Fibroblast of skin of back (primary cell): Measurements from ENCODE around the gene YIF1A.

Source experiments
- DNase-seq: peaks from one replicate; pipeline ENCODE4 v3.0.0-alpha.2; 2013

The YIF1A gene

GRCh38 chr11:66243782-66244535 lies 45.0 kb downstream of the YIF1A start:
- no peak for DNase-seq

DNA sequence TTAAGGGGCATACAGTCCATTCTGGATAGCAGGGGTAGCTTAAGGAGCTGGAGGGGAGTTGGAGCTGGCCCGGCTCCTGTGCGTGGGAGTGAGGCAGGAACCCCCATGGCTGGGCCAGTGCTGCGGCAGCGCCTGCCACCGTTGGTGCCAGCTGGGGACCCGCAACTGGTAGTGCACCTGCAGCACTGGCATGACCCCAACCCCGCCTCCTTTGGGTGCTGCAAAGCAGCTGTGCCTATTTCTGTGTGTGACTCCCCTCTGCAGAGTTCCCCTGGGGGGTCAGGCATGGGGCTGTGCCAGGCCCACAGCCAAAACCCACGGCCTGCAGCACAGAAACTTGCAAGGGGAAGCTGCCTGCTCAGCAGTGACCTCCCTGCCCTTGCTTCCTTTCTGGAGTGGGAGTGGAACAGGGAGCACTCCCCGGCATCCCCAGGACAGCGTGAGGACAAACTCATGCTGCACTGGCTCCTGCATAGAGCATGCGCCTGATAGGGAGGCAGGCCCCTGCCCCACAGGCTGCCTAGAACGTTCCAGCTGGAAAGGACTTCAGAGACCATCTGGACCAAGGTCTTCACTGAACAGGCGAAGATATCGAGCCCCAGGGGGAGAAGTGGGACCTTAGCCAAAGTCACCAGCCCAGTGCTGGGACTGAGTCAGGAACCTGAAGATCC lies 46.7 kb downstream of the YIF1A start:
- no peak for DNase-seq

DNA sequence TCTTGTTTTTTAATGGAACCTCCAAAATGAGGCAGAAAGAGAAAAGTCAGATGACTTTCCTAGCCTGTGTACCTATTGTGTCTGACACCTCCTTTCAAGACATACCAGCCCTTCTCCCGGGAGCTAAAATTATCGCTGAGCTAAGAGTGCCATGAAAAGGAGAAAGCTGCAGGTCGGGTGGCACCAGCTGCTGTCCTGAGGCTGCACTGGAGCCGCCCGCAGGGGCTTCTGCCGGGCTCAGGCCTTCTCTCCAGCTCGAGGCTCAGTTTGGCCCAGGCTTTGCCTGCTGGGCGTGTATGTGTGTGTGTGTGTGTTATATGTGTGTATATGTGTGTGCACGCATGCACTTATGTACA lies 48.2 kb downstream of the YIF1A start:
- no peak for DNase-seq

GRCh38 chr11:66239998-66240780 lies 48.8 kb downstream of the YIF1A start:
- DNase-seq = no peak

- no peak for DNase-seq
Measured at GRCh38 chr11:66239511-66239910, 49.4 kb downstream of the YIF1A start.

GRCh38 chr11:66238786-66239413 lies 50.0 kb downstream of the YIF1A start:
- no peak for DNase-seq

DNA sequence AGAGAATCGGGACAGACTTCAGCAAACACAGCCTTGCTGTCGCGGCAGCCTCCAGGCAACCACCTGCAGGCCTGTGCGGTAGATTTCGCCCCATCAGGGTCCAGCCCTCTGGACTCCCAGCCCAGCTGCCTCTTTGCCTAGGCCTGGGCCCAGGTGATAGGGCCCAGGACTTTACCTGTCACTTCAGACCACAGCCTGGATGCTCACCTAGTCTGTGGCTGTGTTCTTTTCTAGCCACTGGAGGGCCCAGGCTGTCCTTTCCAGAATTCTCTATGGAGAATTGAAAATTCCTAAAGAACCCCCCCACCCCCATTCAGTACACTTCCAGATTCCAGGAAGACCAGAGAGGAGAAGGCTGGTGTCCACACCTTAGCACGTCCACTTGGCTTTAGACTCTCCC lies 51.1 kb downstream of the YIF1A start:
- no peak for DNase-seq

GRCh38 chr11:66235141-66235540 lies 53.8 kb downstream of the YIF1A start:
- no peak for DNase-seq
